ENCODE data around the gene RPTOR. TPM values are rescaled to one million over a fixed set of nuclear protein-coding genes. Genes with fewer than 3 reads are reported as not detected.

RPTOR gene
- polyA plus RNA-seq, 1 donor (not counting 4 experiments of a cell fraction or from before 2014, with no cell fraction given): 4.0 TPM

- dilution Hi-C loops (cut with MboI; ENCODE audit: extremely low pct_ligation_motif_present, low sequenced_read_pairs): no loop called here
- no peaks in the 10 kb centered on the region for H3K9me3 ChIP-seq (ENCODE audit: control insufficient read depth, low read depth, low read length)
Observed at GRCh38 chr17:80843741-80844156, 299.1 kb downstream of the RPTOR start.

GRCh38 chr17:80844418-80844990, 299.9 kb downstream of the RPTOR start:
- dilution Hi-C loops (cut with MboI; ENCODE audit: extremely low pct_ligation_motif_present, low sequenced_read_pairs): no loop called here
- FAIRE-seq: no peak
- TF ChIP-seq EZH2 (IDR thresholded peaks at IDR 0.05; ENCODE audit: low read length) (no peak), CTCF (optimal IDR thresholded peaks at IDR 0.05 in 1 of 3, IDR thresholded peaks at IDR 0.05 in 1 of 3, conservative IDR thresholded peaks at IDR 0.05 in 1 of 3; ENCODE audit: extremely low read depth in 1 of 3, insufficient read depth in 2 of 3, low read length in 3 of 3) (no peak)
- no peaks in the 10 kb centered on the region for H3K9me1 ChIP-seq (ENCODE audit: control insufficient read depth, extremely low read depth, insufficient read depth, low read length)
- H3K4me3 ChIP-seq (ENCODE audit: control insufficient read depth in 2 of 3, extremely low read depth in 1 of 3, insufficient read depth in 2 of 3, low read depth in 1 of 3, low read length in 3 of 3): no peak overlapping the region
- no peaks in the 10 kb centered on the region for H3K27me3 ChIP-seq (ENCODE audit: control insufficient read depth, extremely low read depth, insufficient read depth, low read length)
- H4K20me1 ChIP-seq (ENCODE audit: control insufficient read depth, extremely low read depth, insufficient read depth, low read length): no peaks in the 10 kb centered on the region
- no peaks in the 10 kb centered on the region for H3K79me2 ChIP-seq (ENCODE audit: control insufficient read depth, insufficient read depth, low read length)
- no peaks in the 10 kb centered on the region for H3K9me3 ChIP-seq (ENCODE audit: control insufficient read depth, low read depth, low read length)
- DNase-seq (ENCODE audit: low read depth, low spot score): no peak
- H3K4me2 ChIP-seq (ENCODE audit: control insufficient read depth, extremely low read depth, insufficient read depth, low read depth, low read length): no peak overlapping the region
- H3K36me3 ChIP-seq (ENCODE audit: control insufficient read depth in 2 of 2, extremely low read depth in 1 of 2, insufficient read depth in 2 of 2, low read length in 2 of 2): peaks cover 9 to 10% of the 10 kb centered on the region in 2 experiments
- no peak overlapping the region for H2AFZ ChIP-seq (ENCODE audit: control insufficient read depth, low read length)
- peaks cover 4% of the 10 kb centered on the region for H3K4me1 ChIP-seq (ENCODE audit: control insufficient read depth, extremely low read depth, insufficient read depth, low read length)
- no peak overlapping the region for H3K9ac ChIP-seq (ENCODE audit: control insufficient read depth, extremely low read depth, insufficient read depth, low read length)
- H3K27ac ChIP-seq (ENCODE audit: control insufficient read depth, insufficient read depth, low read length): no peak overlapping the region

More at GRCh38 chr17:80843741-80844156, 299.1 kb downstream of the RPTOR start:
- H3K4me2 ChIP-seq (ENCODE audit: control insufficient read depth, extremely low read depth, insufficient read depth, low read depth, low read length): no peak overlapping the region
- DNase-seq (ENCODE audit: low read depth, low spot score): no peak
- no peaks in the 10 kb centered on the region for H3K79me2 ChIP-seq (ENCODE audit: control insufficient read depth, insufficient read depth, low read length)
- no peaks in the 10 kb centered on the region for H4K20me1 ChIP-seq (ENCODE audit: control insufficient read depth, extremely low read depth, insufficient read depth, low read length)
- H3K9ac ChIP-seq (ENCODE audit: control insufficient read depth, extremely low read depth, insufficient read depth, low read length): no peak overlapping the region
- H3K4me1 ChIP-seq (ENCODE audit: control insufficient read depth, extremely low read depth, insufficient read depth, low read length): peaks cover 4% of the 10 kb centered on the region
- FAIRE-seq: no peak
- no peaks in the 10 kb centered on the region for H3K27me3 ChIP-seq (ENCODE audit: control insufficient read depth, extremely low read depth, insufficient read depth, low read length)
- TF ChIP-seq CTCF (optimal IDR thresholded peaks at IDR 0.05 in 1 of 3, IDR thresholded peaks at IDR 0.05 in 1 of 3, conservative IDR thresholded peaks at IDR 0.05 in 1 of 3; ENCODE audit: extremely low read depth in 1 of 3, insufficient read depth in 2 of 3, low read length in 3 of 3): no peak
- TF ChIP-seq EZH2 (IDR thresholded peaks at IDR 0.05; ENCODE audit: low read length): no peak
- H2AFZ ChIP-seq (ENCODE audit: control insufficient read depth, low read length): no peak overlapping the region
- no peak overlapping the region for H3K27ac ChIP-seq (ENCODE audit: control insufficient read depth, insufficient read depth, low read length)
- H3K36me3 ChIP-seq (ENCODE audit: control insufficient read depth in 2 of 2, extremely low read depth in 1 of 2, insufficient read depth in 2 of 2, low read length in 2 of 2): peaks cover 7 to 13% of the 10 kb centered on the region in 2 experiments
- H3K4me3 ChIP-seq (ENCODE audit: control insufficient read depth in 2 of 3, extremely low read depth in 1 of 3, insufficient read depth in 2 of 3, low read depth in 1 of 3, low read length in 3 of 3): no peak overlapping the region
- H3K9me1 ChIP-seq (ENCODE audit: control insufficient read depth, extremely low read depth, insufficient read depth, low read length): no peaks in the 10 kb centered on the region

Measured in keratinocyte (primary cell).